BJ (cell line): Measurements from ENCODE around the gene CLEC16A. TPM values are rescaled to one million over a fixed set of nuclear protein-coding genes. Genes with fewer than 3 reads are reported as not detected.

Experiments used
- CTCF ChIA-PET: fragments of 350-600 bp; formaldehyde crosslinking; extraction: SDS; loops from one replicate; lab custom pipeline; 2021; ENCODE audit warnings: antibody characterized with exemption, inconsistent platforms; lab: Yijun Ruan, JAX
- POLR2A ChIA-PET: fragments of 300-600 bp; sonication (Branson Sonifier 250); formaldehyde crosslinking; extraction: SDS; loops from one replicate; lab custom pipeline; 2021; ENCODE audit warnings: antibody characterized with exemption; lab: Charles Lee
- DNase-seq: peaks from one replicate; pipeline ENCODE4 v3.0.0-alpha.2; 2011; ENCODE audit warnings: low read depth
- H3K27me3 ChIP-seq: 2 replicates; pipeline ENCODE4 v1.6.0; 2011; ENCODE audit warnings: low read length; ENCODE audit not compliant: control insufficient read depth, insufficient read depth
- H3K36me3 ChIP-seq: 2 replicates; pipeline ENCODE4 v1.5.1; 2011; ENCODE audit warnings: low read length; ENCODE audit not compliant: control insufficient read depth, insufficient read depth
- H3K4me3 ChIP-seq: 2 replicates; pipeline ENCODE4 v1.5.1; 2011; ENCODE audit warnings: low read depth, mild to moderate bottlenecking, control low read depth, low read length
- CTCF ChIP-seq: IDR thresholded peaks from 2 replicates; pipeline ENCODE4 v1.5.1; 2011; ENCODE audit warnings: low read depth, mild to moderate bottlenecking, control low read depth, inconsistent platforms, low read length, moderate library complexity; ENCODE audit not compliant: insufficient read depth
- polyA plus RNA-seq: library from polyadenylated mRNA; depleted of rRNA; stranded (reverse); fragments of >200 nt; gene quantifications from 2 replicates; pipeline ENCODE4 v1.2.3, GENCODE V29; 2011

CLEC16A gene
- polyA plus RNA-seq, 1 experiment, result 8.7 TPM

- no peaks in the 10 kb centered on the region for H3K27me3 ChIP-seq
- no peak for TF ChIP-seq CTCF
- ChIA-PET POLR2A (no interaction called here), CTCF (interaction anchor here (0.8 to 2.1 kb wide), 5 partner anchors 10 to 175 kb away, joined by 4 to 6 read pairs (median 5); partner anchors contain the start of gene SOCS1)
- DNase-seq, result no peak
- no peak overlapping the region for H3K4me3 ChIP-seq
- H3K36me3 ChIP-seq, result 0 out of 2 replicates have a peak, but pooled peaks cover 1% of the 10 kb centered on the region
These were observed 138.6 kb downstream of the CLEC16A start for GRCh38 chr16:11082860-11083388.

- H3K27me3 ChIP-seq, result no peaks in the 10 kb centered on the region
- H3K36me3 ChIP-seq, result 0 out of 2 replicates have a peak, but pooled peaks cover 1% of the 10 kb centered on the region
- ChIA-PET POLR2A (no interaction called here), CTCF (interaction anchor here (0.8 to 1.1 kb wide), 2 partner anchors 78 to 113 kb away, joined by 3 read pairs; no protein-coding TSS in a partner anchor)
- H3K4me3 ChIP-seq, result no peak overlapping the region
- TF ChIP-seq CTCF, result no peak
- DNase-seq, result no peak
These were observed 140.1 kb downstream of the CLEC16A start for GRCh38 chr16:11084484-11084875.

GRCh38 chr16:11084876-11085485 is 140.6 kb downstream of the CLEC16A start:
- no peak for TF ChIP-seq CTCF
- Histone ChIP-seq H3K36me3 (0 out of 2 replicates have a peak, but pooled peaks cover 1% of the 10 kb centered on the region), H3K4me3 (no peak overlapping the region), H3K27me3 (no peaks in the 10 kb centered on the region)
- ChIA-PET CTCF (no interaction called here), POLR2A (no interaction called here)
- no peak for DNase-seq

GRCh38 chr16:11085916-11086315 is 141.6 kb downstream of the CLEC16A start:
- Histone ChIP-seq H3K4me3 (no peak overlapping the region), H3K36me3 (peaks cover 1% of the 10 kb centered on the region; the same call in 1 of the 2 replicates), H3K27me3 (no peaks in the 10 kb centered on the region)
- TF ChIP-seq CTCF, result no peak
- ChIA-PET POLR2A (no interaction called here), CTCF (no interaction called here)
- no peak for DNase-seq

GRCh38 chr16:11087691-11088073 is 143.3 kb downstream of the CLEC16A start:
- Histone ChIP-seq H3K36me3 (peaks cover 1% of the 10 kb centered on the region; the same call in 1 of the 2 replicates), H3K27me3 (no peaks in the 10 kb centered on the region), H3K4me3 (no peak overlapping the region)
- no peak for DNase-seq
- TF ChIP-seq CTCF, result no peak
- ChIA-PET CTCF (interaction anchor here (1.3 to 2.1 kb wide), 3 partner anchors 13 to 169 kb away, joined by 3 to 7 read pairs (median 6); partner anchors contain the start of gene SOCS1), POLR2A (no interaction called here)
